Tibial nerve (tissue), 3 donors: ENCODE measurements around the gene OXER1.

Experiments used
- CTCF ChIP-seq, 5 experiments: fragments of 200-600 bp in 3 of 5; fragments of 450-650 bp in 2 of 5; sonication (generic) in 3 of 5; IDR thresholded peaks; one replicate each; pipeline ENCODE4 v1.5.1; 2016 to 2019; ENCODE audit warnings: antibody characterized with exemption in 5 of 5, mild to moderate bottlenecking in 3 of 5, moderate library complexity in 2 of 5
- POLR2A ChIP-seq, 2 donors: fragments of 450-650 bp; IDR thresholded peaks; one replicate each; pipeline ENCODE4 v1.6.1; 2017; ENCODE audit warnings: antibody characterized with exemption in 2 of 2, mild to moderate bottlenecking in 2 of 2, moderate library complexity in 2 of 2

DNA sequence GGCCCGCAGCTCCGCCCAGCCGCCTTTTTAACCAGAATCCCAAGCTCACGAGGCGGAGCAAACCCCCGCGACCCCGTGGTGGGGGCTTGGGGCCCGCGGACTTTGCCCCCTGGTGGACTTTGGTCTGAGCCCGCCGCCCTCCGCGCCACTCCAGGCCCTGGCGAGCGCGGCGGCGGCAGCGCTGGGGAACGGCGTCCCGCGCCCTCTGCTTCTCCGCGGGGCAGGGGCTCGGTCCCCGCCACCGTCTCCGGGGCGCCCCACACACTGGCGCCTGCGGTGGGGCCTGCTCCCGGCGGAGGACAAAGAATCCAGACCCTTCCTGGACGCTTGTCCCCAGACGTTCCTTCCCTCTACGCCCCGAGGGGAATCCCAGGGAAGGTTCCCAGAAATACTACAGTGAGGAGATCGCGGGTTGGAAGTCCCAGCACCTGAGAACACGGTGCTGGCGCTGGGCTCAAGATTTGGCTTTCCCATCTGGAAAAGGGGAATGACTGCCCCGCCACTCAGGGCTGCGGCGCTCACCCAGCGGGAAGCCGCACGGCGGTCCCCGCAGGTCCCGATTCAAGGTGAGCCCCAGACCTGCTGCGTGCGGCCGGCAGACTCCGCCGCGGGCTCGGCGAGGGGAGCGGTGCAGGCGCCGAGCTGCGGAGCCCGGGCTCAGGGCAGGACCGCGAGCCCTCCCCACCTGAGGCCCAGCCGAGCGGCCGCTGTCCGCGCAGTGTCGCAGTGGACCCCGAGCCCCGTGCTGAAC is 28.8 kb upstream of the OXER1 start, which contains the start of gene HAAO:
- peak in 4 of 5 experiments; percentile 18 to 51 (median 38) for TF ChIP-seq CTCF (IDR thresholded peaks at IDR 0.05)
- peak in 1 of 2 donors; percentile 24 for TF ChIP-seq POLR2A (IDR thresholded peaks at IDR 0.05)
